MM.1S (cell line): ENCODE data around the gene RERE.

Experiments
- DNase-seq: peaks from one replicate; pipeline ENCODE4 v3.0.0-alpha.2; 2015
- H2AFZ ChIP-seq: fragments of 300-600 bp; sonication (generic); 2 replicates; pipeline ENCODE4 v1.6.0; 2016; ENCODE audit warnings: antibody characterized with exemption, low read length
- H3F3A ChIP-seq: fragments of 300-600 bp; sonication (generic); 2 replicates; pipeline ENCODE4 v1.6.1; 2016; ENCODE audit warnings: mild to moderate bottlenecking, antibody characterized with exemption, low read length, moderate library complexity, mixed read lengths; ENCODE audit not compliant: insufficient read depth
- H3K27ac ChIP-seq: fragments of 300-600 bp; sonication (generic); 2 replicates; pipeline ENCODE4 v1.5.1; 2016; ENCODE audit warnings: mild to moderate bottlenecking, low read length
- H3K27me3 ChIP-seq: fragments of 300-600 bp; sonication (generic); replicated peaks from 2 replicates; pipeline ENCODE4 v1.6.0; 2016; ENCODE audit warnings: low read length; ENCODE audit not compliant: insufficient read depth
- H3K36me3 ChIP-seq: fragments of 300-600 bp; sonication (generic); replicated peaks from 2 replicates; pipeline ENCODE4 v1.6.1; 2016; ENCODE audit warnings: mild to moderate bottlenecking, low read length, mixed read lengths; ENCODE audit not compliant: insufficient read depth
- H3K4me1 ChIP-seq: fragments of 300-600 bp; sonication (generic); 2 replicates; pipeline ENCODE4 v1.6.1; 2016; ENCODE audit warnings: low read length, mixed read lengths
- H3K4me2 ChIP-seq: fragments of 300-600 bp; sonication (generic); 2 replicates; pipeline ENCODE4 v1.6.0; 2016; ENCODE audit warnings: low read depth, low read length
- H3K4me3 ChIP-seq: fragments of 300-600 bp; sonication (generic); 2 replicates; pipeline ENCODE4 v1.5.1; 2016; ENCODE audit warnings: low read length, mixed read lengths
- H3K79me2 ChIP-seq: fragments of 300-600 bp; sonication (generic); 2 replicates; pipeline ENCODE4 v1.6.1; 2016; ENCODE audit warnings: mixed run types, low read length, mixed read lengths
- H3K9ac ChIP-seq: fragments of 300-600 bp; sonication (generic); 2 replicates; pipeline ENCODE4 v1.6.1; 2016; ENCODE audit warnings: low read length, mixed read lengths
- H3K9me2 ChIP-seq: fragments of 300-600 bp; sonication (generic); replicated peaks from 2 replicates; pipeline ENCODE4 v1.6.1; 2016; ENCODE audit warnings: mild to moderate bottlenecking, low read length, mixed read lengths; ENCODE audit not compliant: insufficient read depth
- H3K9me3 ChIP-seq: fragments of 300-600 bp; sonication (generic); replicated peaks from 2 replicates; pipeline ENCODE4 v1.6.1; 2016; ENCODE audit warnings: mild to moderate bottlenecking, low read length, mixed read lengths; ENCODE audit not compliant: insufficient read depth
- H4K20me1 ChIP-seq: fragments of 300-600 bp; sonication (generic); 2 replicates; pipeline ENCODE4 v1.6.1; 2016; ENCODE audit warnings: mild to moderate bottlenecking, low read length, moderate library complexity, mixed read lengths; ENCODE audit not compliant: insufficient read depth
- EZH2 ChIP-seq: fragments of 300-600 bp; sonication (generic); optimal IDR thresholded peaks from 2 replicates; pipeline ENCODE3; 2017; ENCODE audit warnings: low read depth, mild to moderate bottlenecking, antibody characterized with exemption, low read length, mixed read lengths
- EZH2phosphoT487 ChIP-seq: fragments of 300-600 bp; sonication (generic); IDR thresholded peaks from 2 replicates; pipeline ENCODE4 v1.6.1; 2018; ENCODE audit warnings: antibody characterized with exemption, low read length
- TF ChIP-seq, protein P1 (sequence below): fragments of 300-600 bp; sonication (generic); IDR thresholded peaks from 2 replicates; pipeline ENCODE4 v1.5.1; 2016; ENCODE audit warnings: antibody characterized with exemption, low read length, mixed read lengths

The RERE gene

DNA sequence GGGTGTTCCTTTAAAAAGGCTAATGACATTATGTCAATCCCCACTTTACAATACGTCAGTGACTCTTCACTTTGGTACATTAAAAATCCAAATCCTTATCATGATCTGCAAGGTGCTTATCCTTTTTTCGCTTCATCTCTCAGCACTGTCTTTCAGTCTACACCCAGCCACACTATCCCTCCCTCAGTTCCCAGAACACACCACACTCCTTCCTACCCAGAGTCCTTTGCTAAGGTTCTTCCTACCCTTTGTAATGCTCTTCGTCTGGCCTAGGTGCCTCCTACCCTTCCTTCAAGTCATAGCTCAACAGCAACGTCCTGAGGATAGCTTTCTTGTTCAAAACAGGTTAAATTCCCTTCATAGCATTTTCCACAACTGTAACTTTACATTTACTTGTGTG, 152.6 kb downstream of the RERE start:
- H3K4me1 ChIP-seq: peaks cover 6% of the 10 kb centered on the region
- H3K79me2 ChIP-seq: peaks cover 91% of the 10 kb centered on the region

DNA sequence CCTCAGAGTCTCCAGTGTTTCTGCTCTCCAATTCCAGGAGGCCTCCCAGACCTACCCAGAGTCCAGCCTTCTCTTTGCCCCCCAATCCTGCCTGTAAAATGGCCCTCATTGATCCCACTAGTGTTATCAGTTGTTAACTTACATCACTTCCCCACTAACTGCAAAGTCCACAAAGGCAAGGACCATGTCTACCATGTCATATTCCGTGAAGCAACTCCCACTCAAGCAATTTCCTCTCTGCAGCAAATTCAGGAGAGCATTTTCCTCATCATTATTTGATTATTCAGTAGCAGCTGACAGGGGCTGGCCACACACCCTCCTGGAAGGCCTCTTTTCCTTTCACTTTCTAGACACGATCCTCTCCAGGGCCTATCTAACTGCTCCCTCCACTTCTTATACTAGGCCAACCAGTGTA, 153.5 kb downstream of the RERE start:
- Histone ChIP-seq H3K4me3 (no peak overlapping the region), H3K36me3 (no peaks in the 10 kb centered on the region), H3K9ac (no peak overlapping the region), H3K9me2 (no peaks in the 10 kb centered on the region), H3K9me3 (no peaks in the 10 kb centered on the region), H3K79me2 (peaks cover 91% of the 10 kb centered on the region), H3K27me3 (no peaks in the 10 kb centered on the region), H3K27ac (no peak overlapping the region), H3K4me2 (no peak overlapping the region), H4K20me1 (peaks cover 12% of the 10 kb centered on the region), H3K4me1 (peaks cover 6% of the 10 kb centered on the region), H3F3A (no peaks in the 10 kb centered on the region), H2AFZ (no peak overlapping the region)
- TF ChIP-seq EZH2 (no peak), EZH2phosphoT487 (no peak)
- TF ChIP-seq, protein P1, sequence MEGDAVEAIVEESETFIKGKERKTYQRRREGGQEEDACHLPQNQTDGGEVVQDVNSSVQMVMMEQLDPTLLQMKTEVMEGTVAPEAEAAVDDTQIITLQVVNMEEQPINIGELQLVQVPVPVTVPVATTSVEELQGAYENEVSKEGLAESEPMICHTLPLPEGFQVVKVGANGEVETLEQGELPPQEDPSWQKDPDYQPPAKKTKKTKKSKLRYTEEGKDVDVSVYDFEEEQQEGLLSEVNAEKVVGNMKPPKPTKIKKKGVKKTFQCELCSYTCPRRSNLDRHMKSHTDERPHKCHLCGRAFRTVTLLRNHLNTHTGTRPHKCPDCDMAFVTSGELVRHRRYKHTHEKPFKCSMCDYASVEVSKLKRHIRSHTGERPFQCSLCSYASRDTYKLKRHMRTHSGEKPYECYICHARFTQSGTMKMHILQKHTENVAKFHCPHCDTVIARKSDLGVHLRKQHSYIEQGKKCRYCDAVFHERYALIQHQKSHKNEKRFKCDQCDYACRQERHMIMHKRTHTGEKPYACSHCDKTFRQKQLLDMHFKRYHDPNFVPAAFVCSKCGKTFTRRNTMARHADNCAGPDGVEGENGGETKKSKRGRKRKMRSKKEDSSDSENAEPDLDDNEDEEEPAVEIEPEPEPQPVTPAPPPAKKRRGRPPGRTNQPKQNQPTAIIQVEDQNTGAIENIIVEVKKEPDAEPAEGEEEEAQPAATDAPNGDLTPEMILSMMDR: no peak
- no peak for DNase-seq

More for the DNA sequence above, 152.6 kb downstream of the RERE start:
- H3K4me3 ChIP-seq: no peak overlapping the region
- no peaks in the 10 kb centered on the region for H3K9me2 ChIP-seq
- no peaks in the 10 kb centered on the region for H3K36me3 ChIP-seq
- no peak overlapping the region for H3K4me2 ChIP-seq
- peaks cover 12% of the 10 kb centered on the region for H4K20me1 ChIP-seq
- no peak overlapping the region for H2AFZ ChIP-seq
- no peak overlapping the region for H3K9ac ChIP-seq
- TF ChIP-seq EZH2 (no peak), EZH2phosphoT487 (no peak)
- TF ChIP-seq, protein P1: no peak
- H3K27me3 ChIP-seq: no peaks in the 10 kb centered on the region
- no peaks in the 10 kb centered on the region for H3K9me3 ChIP-seq
- H3F3A ChIP-seq: no peaks in the 10 kb centered on the region
- H3K27ac ChIP-seq: no peak overlapping the region
- no peak for DNase-seq

GRCh38 chr1:8663090-8663802, 154.2 kb downstream of the RERE start:
- no peak for DNase-seq
- H3F3A ChIP-seq: no peaks in the 10 kb centered on the region
- TF ChIP-seq EZH2 (no peak), EZH2phosphoT487 (no peak)
- TF ChIP-seq, protein P1: no peak
- H3K36me3 ChIP-seq: no peaks in the 10 kb centered on the region
- no peaks in the 10 kb centered on the region for H3K27me3 ChIP-seq
- no peak overlapping the region for H3K27ac ChIP-seq
- H3K4me1 ChIP-seq: peaks cover 6% of the 10 kb centered on the region
- H3K9me3 ChIP-seq: no peaks in the 10 kb centered on the region
- peaks cover 89% of the 10 kb centered on the region for H3K79me2 ChIP-seq
- no peak overlapping the region for H2AFZ ChIP-seq
- no peak overlapping the region for H3K9ac ChIP-seq
- no peak overlapping the region for H3K4me2 ChIP-seq
- no peaks in the 10 kb centered on the region for H3K9me2 ChIP-seq
- peaks cover 12% of the 10 kb centered on the region for H4K20me1 ChIP-seq
- no peak overlapping the region for H3K4me3 ChIP-seq
